Epithelial cell of proximal tubule (primary cell): ENCODE measurements around the gene ACAA2. TPM values are rescaled to one million over a fixed set of nuclear protein-coding genes. Genes with fewer than 3 reads are reported as not detected.

Source experiments
- DNase-seq: peaks from one replicate; pipeline ENCODE4 v3.0.0-alpha.2; 2011; ENCODE audit warnings: low read depth
- H3K4me3 ChIP-seq: 2 replicates; pipeline ENCODE4 v1.5.1; 2011; ENCODE audit warnings: low read depth, mild to moderate bottlenecking, low read length
- total RNA-seq: library from RNA; depleted of rRNA; stranded (reverse); fragments of >200 nt; gene quantifications from 2 replicates; pipeline ENCODE4 v1.2.3, GENCODE V29; 2015
- TF ChIP-seq, protein P1 (sequence below): conservative IDR thresholded peaks from 2 replicates; pipeline ENCODE4 v1.5.1; 2012; ENCODE audit warnings: low read depth, mild to moderate bottlenecking, low read length

Gene ACAA2
- total RNA-seq, 1 donor from 2014 or later, result 92.3 TPM

DNA sequence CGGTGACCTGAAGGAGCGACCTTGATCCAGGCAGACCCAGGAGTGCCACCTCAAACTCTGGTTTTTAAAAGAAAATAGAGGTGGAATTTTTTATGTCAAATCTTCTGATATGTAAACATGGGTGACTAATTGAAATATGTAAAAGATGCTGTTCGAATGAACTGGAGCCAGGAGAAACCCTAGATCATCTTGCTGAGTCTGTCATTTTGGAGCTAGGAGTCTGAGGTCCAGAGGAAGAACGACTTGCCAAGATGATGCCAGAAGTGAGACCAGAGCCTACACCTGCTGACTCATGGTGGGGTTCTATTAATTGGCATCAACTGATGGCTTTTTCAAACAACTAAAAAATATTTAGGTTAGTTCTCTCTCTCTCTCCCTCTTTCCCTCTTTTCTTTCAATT, 74.1 kb downstream of the ACAA2 start:
- H3K4me3 ChIP-seq, result no peak overlapping the region
- DNase-seq, result no peak
- TF ChIP-seq, protein P1, sequence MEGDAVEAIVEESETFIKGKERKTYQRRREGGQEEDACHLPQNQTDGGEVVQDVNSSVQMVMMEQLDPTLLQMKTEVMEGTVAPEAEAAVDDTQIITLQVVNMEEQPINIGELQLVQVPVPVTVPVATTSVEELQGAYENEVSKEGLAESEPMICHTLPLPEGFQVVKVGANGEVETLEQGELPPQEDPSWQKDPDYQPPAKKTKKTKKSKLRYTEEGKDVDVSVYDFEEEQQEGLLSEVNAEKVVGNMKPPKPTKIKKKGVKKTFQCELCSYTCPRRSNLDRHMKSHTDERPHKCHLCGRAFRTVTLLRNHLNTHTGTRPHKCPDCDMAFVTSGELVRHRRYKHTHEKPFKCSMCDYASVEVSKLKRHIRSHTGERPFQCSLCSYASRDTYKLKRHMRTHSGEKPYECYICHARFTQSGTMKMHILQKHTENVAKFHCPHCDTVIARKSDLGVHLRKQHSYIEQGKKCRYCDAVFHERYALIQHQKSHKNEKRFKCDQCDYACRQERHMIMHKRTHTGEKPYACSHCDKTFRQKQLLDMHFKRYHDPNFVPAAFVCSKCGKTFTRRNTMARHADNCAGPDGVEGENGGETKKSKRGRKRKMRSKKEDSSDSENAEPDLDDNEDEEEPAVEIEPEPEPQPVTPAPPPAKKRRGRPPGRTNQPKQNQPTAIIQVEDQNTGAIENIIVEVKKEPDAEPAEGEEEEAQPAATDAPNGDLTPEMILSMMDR, result no peak

DNA sequence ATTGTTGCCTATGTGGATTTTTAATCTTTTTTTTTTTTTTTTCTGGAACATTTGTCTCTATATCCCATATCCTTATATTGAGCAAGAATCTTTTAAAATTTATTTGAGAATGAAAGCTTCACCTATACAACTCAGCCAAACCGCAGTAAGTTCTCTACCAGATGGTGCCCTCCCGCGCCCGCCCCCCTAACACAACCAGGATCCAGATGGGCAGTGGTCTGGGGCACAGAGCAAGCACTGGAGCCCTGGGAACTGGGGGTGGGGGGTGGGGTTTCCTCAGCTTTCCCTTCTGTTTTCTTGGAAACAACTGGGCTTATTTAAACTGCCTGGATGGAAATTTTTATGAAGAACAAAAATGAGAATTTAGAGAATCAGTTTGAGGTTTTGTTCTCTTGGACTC, 74.6 kb downstream of the ACAA2 start:
- TF ChIP-seq, protein P1, result no peak
- H3K4me3 ChIP-seq, result no peak overlapping the region
- DNase-seq, result no peak

DNA sequence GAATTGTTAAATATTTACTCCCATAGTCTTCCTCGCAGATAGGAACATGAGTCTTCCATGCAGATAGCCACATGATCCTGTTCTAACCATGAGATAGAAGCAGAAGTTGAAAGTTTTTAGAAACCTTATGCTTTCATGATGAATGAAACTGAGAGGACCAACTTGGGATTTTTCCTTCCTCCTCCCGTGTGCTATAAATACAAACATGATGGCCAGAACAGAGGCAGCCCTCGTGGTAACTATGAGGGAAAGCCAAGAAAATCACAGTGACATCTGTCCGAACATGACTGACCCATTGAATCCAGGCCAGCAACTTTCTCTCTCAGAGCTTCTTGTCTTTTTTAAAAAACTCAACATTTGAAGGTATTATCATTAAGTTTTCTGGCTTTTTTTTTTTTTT, 78.5 kb downstream of the ACAA2 start:
- H3K4me3 ChIP-seq, result no peak overlapping the region
- DNase-seq, result no peak
- TF ChIP-seq, protein P1, result no peak

DNA sequence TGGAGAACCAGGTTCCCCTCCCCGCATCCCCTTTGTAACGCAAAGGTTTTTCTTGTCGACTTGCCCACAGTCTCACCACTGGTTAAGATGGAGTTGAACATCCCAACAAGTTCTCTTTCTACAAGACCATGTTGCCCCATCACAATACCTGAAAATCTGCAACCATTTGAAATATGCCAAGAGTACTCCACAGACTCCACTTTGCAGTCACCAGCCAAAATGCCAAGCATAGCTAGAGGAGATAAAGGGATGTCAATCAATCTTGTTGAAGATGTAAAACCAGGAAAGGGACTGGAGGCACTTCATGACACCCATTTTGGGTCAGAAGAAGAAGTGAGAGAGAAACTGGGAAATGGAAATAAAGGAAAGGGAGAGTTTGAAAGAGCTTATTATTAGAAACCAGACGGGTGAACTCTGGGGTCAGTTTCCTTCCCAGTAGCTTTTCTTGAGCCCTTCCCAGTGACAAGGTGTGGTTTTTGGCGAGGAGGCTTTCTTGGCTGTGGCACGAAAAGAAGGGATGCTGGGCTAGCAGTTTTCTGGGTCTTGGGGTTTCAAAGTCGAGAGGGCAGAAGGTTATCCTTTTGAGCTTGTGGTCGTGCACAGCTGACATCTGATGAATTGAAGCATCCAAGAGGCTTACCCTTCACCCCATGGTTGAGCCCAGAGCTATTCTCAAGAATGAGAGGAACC, 79.3 kb downstream of the ACAA2 start:
- DNase-seq, result no peak
- TF ChIP-seq, protein P1, result no peak
- no peak overlapping the region for H3K4me3 ChIP-seq

DNA sequence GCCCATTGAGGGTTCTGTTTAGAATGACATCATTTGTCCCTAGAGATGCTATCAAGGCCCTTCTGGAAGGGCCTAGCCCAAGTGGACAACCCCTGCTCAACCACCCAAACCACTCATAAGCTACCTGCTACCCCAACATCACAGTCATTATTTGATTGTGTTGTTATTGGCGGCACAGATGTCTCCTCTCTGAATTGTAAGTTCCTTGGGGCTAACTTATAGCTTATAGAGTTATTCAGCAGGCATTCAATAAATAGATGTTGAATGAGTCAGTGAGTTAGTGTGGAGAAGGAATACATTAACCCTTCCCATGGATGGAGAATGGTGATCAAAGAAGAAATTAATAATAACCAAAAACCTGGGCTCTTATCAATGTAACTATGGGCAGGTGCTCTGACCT, 80.0 kb downstream of the ACAA2 start:
- no peak for DNase-seq
- TF ChIP-seq, protein P1, result no peak
- H3K4me3 ChIP-seq, result no peak overlapping the region
